ENCODE data around the gene ZNF343. TPM values are rescaled to one million over a fixed set of nuclear protein-coding genes. Genes with fewer than 3 reads are reported as not detected.

ZNF343 gene
- total RNA-seq, 1 donor from 2014 or later = 12.5 TPM

- Histone ChIP-seq H3K4me1 (ENCODE audit: control insufficient read depth in 3 of 3, insufficient read depth in 3 of 3, low read length in 3 of 3) (peaks cover 2 to 14% (median 3%) of the 10 kb centered on the region in 3 donors), H3K9ac (ENCODE audit: low read depth in 1 of 3, low read length in 3 of 3) (no peak overlapping the region), H3K4me3 (ENCODE audit: low read length in 3 of 3) (no peak overlapping the region), H3K9me3 (ENCODE audit: control insufficient read depth in 3 of 3, low read length in 3 of 3) (no peaks in the 10 kb centered on the region), H3K27me3 (ENCODE audit: control insufficient read depth in 3 of 3, insufficient read depth in 3 of 3, low read length in 3 of 3) (no peaks in the 10 kb centered on the region), H3K36me3 (ENCODE audit: control insufficient read depth in 3 of 3, insufficient read depth in 3 of 3, low read length in 3 of 3) (peaks cover 58 to 82% (median 75%) of the 10 kb centered on the region in 3 donors), H3K27ac (ENCODE audit: low read depth, low read length) (no peak overlapping the region)
Observed at GRCh38 chr20:2463616-2464365, 44.9 kb downstream of the ZNF343 start.

DNA sequence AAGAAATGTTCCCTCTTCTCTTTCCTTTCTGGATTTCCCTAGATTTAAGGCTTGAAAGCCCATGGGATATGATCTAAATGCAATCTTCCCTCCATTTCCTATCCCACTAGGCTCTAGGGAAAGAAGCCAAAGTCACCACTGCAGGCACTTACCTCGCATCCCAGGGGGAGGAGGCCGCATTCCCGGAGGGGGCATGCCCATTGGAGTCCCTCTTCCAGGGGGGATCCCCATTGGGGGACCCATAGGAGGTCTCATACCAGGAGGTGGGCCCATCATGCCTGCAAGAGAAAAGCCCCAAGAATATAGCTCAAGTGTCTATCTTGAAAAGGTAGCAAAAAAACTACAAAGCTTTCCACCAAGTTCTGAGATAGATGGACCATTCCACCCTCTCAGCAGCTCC lies 46.2 kb downstream of the ZNF343 start:
- Histone ChIP-seq H3K9me3 (ENCODE audit: control insufficient read depth in 3 of 3, low read length in 3 of 3) (no peaks in the 10 kb centered on the region), H3K4me3 (ENCODE audit: low read length in 3 of 3) (no peak overlapping the region), H3K27me3 (ENCODE audit: control insufficient read depth in 3 of 3, insufficient read depth in 3 of 3, low read length in 3 of 3) (no peaks in the 10 kb centered on the region), H3K36me3 (ENCODE audit: control insufficient read depth in 3 of 3, insufficient read depth in 3 of 3, low read length in 3 of 3) (peaks cover 57 to 77% (median 74%) of the 10 kb centered on the region in 3 donors), H3K4me1 (ENCODE audit: control insufficient read depth in 3 of 3, insufficient read depth in 3 of 3, low read length in 3 of 3) (peaks cover 0 to 2% (median 0%) of the 10 kb centered on the region in 3 donors), H3K27ac (ENCODE audit: low read depth, low read length) (no peak overlapping the region), H3K9ac (ENCODE audit: low read depth in 1 of 3, low read length in 3 of 3) (no peak overlapping the region)

DNA sequence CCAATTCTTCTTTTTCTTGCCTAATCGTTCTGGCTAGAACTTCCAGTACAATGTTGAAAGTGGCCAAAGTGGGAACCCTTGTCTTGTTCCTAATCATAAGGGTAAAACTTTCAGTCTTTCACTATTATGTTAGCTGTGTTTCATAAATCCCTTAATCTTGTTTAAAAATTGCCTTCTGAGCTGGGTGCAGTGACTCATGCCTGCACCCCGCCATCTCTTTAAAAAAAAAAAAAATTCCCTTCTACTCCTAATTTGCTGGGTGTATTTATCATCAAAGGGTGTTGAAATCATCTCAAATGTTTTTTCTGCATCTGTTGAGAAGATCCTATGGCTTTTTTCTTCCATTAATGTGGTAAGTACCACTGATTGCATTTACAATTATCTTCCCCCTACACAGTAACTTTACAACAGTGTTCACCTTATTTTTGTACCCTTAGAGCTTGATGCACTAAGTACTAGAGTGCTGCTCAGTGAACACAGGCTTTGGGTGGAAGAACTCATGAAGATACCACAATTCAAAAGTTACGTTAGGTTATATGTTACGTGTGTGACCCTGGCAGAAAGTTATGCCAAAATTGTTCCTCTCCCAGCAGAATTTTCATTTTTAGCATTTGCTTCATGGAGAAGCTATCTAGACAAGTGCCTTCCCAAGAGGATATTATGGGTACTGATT lies 47.8 kb downstream of the ZNF343 start:
- peaks cover 51 to 65% (median 61%) of the 10 kb centered on the region in 3 donors for H3K36me3 ChIP-seq (ENCODE audit: control insufficient read depth in 3 of 3, insufficient read depth in 3 of 3, low read length in 3 of 3)
- H3K9ac ChIP-seq (ENCODE audit: low read depth in 1 of 3, low read length in 3 of 3) = no peak overlapping the region
- no peak overlapping the region for H3K27ac ChIP-seq (ENCODE audit: low read depth, low read length)
- H3K9me3 ChIP-seq (ENCODE audit: control insufficient read depth in 3 of 3, low read length in 3 of 3) = no peaks in the 10 kb centered on the region
- H3K4me3 ChIP-seq (ENCODE audit: low read length in 3 of 3) = no peak overlapping the region
- no peaks in the 10 kb centered on the region for H3K27me3 ChIP-seq (ENCODE audit: control insufficient read depth in 3 of 3, insufficient read depth in 3 of 3, low read length in 3 of 3)
- no peaks in the 10 kb centered on the region for H3K4me1 ChIP-seq (ENCODE audit: control insufficient read depth in 3 of 3, insufficient read depth in 3 of 3, low read length in 3 of 3)

- H3K36me3 ChIP-seq (ENCODE audit: control insufficient read depth in 3 of 3, insufficient read depth in 3 of 3, low read length in 3 of 3) = peaks cover 44 to 59% (median 54%) of the 10 kb centered on the region in 3 donors
- H3K9me3 ChIP-seq (ENCODE audit: control insufficient read depth in 3 of 3, low read length in 3 of 3) = no peaks in the 10 kb centered on the region
Observed at GRCh38 chr20:2459981-2460751, 48.5 kb downstream of the ZNF343 start.

GRCh38 chr20:2458919-2459499 lies 49.7 kb downstream of the ZNF343 start:
- Histone ChIP-seq H3K4me1 (ENCODE audit: control insufficient read depth in 3 of 3, insufficient read depth in 3 of 3, low read length in 3 of 3) (no peaks in the 10 kb centered on the region), H3K9ac (ENCODE audit: low read depth in 1 of 3, low read length in 3 of 3) (no peak overlapping the region), H3K4me3 (ENCODE audit: low read length in 3 of 3) (no peak overlapping the region), H3K9me3 (ENCODE audit: control insufficient read depth in 3 of 3, low read length in 3 of 3) (no peaks in the 10 kb centered on the region), H3K27me3 (ENCODE audit: control insufficient read depth in 3 of 3, insufficient read depth in 3 of 3, low read length in 3 of 3) (no peaks in the 10 kb centered on the region), H3K36me3 (ENCODE audit: control insufficient read depth in 3 of 3, insufficient read depth in 3 of 3, low read length in 3 of 3) (peaks cover 36 to 48% (median 43%) of the 10 kb centered on the region in 3 donors), H3K27ac (ENCODE audit: low read depth, low read length) (no peak overlapping the region)

More at GRCh38 chr20:2459981-2460751, 48.5 kb downstream of the ZNF343 start:
- H3K27me3 ChIP-seq (ENCODE audit: control insufficient read depth in 3 of 3, insufficient read depth in 3 of 3, low read length in 3 of 3) = no peaks in the 10 kb centered on the region
- H3K4me1 ChIP-seq (ENCODE audit: control insufficient read depth in 3 of 3, insufficient read depth in 3 of 3, low read length in 3 of 3) = no peaks in the 10 kb centered on the region
- no peak overlapping the region for H3K27ac ChIP-seq (ENCODE audit: low read depth, low read length)
- no peak overlapping the region for H3K9ac ChIP-seq (ENCODE audit: low read depth in 1 of 3, low read length in 3 of 3)
- H3K4me3 ChIP-seq (ENCODE audit: low read length in 3 of 3) = no peak overlapping the region

DNA sequence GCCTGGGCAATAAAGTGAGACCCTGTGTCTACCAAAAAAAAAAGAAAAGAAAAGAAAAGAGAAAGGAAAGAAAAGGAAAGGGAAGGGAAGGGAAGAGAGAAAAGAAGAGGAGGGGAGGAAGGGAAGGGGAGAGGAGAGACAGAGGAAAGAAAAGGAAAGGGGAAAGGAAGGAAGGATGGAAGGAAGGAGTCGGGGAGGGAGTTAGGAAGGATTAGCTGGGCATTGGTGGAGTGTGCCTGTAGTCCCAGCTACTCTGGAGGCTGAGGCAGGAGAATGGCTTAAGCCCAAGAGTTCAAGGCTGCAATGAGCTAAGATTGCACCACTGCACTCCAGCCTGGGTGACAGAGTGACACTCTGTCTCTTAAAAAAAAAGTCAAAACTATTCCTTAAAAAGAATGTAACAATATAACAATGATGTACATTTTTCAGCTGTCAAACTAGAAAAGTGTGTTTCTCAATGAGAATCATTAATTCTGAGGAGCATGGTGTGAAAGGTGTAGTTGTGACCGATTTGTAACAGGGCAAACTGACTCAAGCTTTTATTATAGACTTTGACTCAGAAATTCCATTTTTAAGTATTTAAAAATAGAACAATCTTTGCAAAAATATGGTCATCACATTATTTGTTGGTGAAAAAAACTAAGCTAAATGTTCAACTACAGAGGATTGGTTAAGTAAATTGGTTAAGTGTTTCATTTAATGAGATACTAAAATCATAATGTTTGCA lies 52.8 kb downstream of the ZNF343 start:
- Histone ChIP-seq H3K9ac (ENCODE audit: low read depth in 1 of 3, low read length in 3 of 3) (no peak overlapping the region), H3K36me3 (ENCODE audit: control insufficient read depth in 3 of 3, insufficient read depth in 3 of 3, low read length in 3 of 3) (peaks cover 7 to 18% (median 12%) of the 10 kb centered on the region in 3 donors), H3K27ac (ENCODE audit: low read depth, low read length) (no peak overlapping the region), H3K9me3 (ENCODE audit: control insufficient read depth in 3 of 3, low read length in 3 of 3) (no peaks in the 10 kb centered on the region), H3K4me1 (ENCODE audit: control insufficient read depth in 3 of 3, insufficient read depth in 3 of 3, low read length in 3 of 3) (no peaks in the 10 kb centered on the region), H3K4me3 (ENCODE audit: low read length in 3 of 3) (no peak overlapping the region), H3K27me3 (ENCODE audit: control insufficient read depth in 3 of 3, insufficient read depth in 3 of 3, low read length in 3 of 3) (no peaks in the 10 kb centered on the region)

DNA sequence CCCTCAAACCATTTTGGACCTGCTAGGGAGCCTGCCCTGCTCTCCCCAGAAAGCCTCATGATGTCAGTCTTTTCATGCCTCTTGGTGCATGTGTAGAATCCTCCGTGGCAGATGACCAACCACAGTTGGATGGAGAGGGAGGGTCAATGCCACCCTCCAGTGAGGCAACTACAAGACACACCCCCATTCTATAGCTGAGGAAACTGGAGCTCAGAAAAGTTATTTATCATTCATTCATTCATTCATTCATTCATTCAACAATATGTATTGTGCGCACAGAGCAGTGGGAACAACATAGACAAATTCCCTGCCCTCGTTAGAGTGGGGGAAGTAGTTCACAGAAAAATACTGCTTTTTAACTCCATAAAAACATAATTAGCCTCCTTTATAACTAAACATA lies 54.9 kb downstream of the ZNF343 start:
- Histone ChIP-seq H3K27ac (ENCODE audit: low read depth, low read length) (no peak overlapping the region), H3K27me3 (ENCODE audit: control insufficient read depth in 3 of 3, insufficient read depth in 3 of 3, low read length in 3 of 3) (no peaks in the 10 kb centered on the region), H3K9me3 (ENCODE audit: control insufficient read depth in 3 of 3, low read length in 3 of 3) (no peaks in the 10 kb centered on the region), H3K9ac (ENCODE audit: low read depth in 1 of 3, low read length in 3 of 3) (no peak overlapping the region), H3K4me3 (ENCODE audit: low read length in 3 of 3) (no peak overlapping the region), H3K36me3 (ENCODE audit: control insufficient read depth in 3 of 3, insufficient read depth in 3 of 3, low read length in 3 of 3) (peaks cover 0 to 2% (median 0%) of the 10 kb centered on the region in 3 donors), H3K4me1 (ENCODE audit: control insufficient read depth in 3 of 3, insufficient read depth in 3 of 3, low read length in 3 of 3) (no peaks in the 10 kb centered on the region)

DNA sequence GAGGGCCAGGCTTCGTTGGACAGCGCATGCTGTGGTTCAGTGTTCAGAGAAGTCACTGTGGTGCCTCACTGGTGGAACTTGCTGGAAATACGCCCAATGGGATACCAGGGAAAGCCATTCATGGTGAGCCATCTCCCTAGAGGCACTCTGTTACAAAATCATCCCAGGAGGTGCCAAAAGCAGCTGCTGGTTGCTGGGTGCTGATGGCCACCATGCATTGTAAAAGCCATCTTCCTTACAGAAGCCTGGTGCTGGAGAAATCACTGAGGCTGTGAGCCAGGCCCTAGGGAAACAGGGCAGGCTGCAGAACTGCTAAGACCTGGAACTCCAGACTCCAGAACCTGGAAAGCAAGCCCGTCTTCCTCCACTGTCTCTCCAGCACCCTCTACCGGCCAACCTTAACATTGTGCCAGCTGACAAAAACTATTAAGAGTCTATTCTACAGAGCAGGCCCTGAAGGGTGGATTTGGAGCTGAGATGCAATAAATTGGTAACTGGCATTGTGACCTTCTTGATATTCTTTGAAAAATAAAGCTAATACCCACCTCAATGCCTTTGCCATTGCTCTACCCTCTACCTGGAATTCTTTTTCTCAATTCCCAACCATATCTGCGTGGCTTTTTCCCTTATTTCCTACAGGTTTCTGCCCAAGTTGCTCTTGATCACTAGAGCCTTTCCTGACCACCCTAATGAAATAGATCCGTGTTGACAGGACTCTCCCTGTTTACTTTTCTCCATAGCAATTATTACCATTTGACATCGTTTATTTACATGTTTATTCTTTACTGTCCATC lies 56.6 kb downstream of the ZNF343 start:
- Histone ChIP-seq H3K4me3 (ENCODE audit: low read length in 3 of 3) (no peak overlapping the region), H3K9ac (ENCODE audit: low read depth in 1 of 3, low read length in 3 of 3) (no peak overlapping the region), H3K4me1 (ENCODE audit: control insufficient read depth in 3 of 3, insufficient read depth in 3 of 3, low read length in 3 of 3) (no peaks in the 10 kb centered on the region), H3K36me3 (ENCODE audit: control insufficient read depth in 3 of 3, insufficient read depth in 3 of 3, low read length in 3 of 3) (no peaks in the 10 kb centered on the region), H3K27ac (ENCODE audit: low read depth, low read length) (no peak overlapping the region), H3K9me3 (ENCODE audit: control insufficient read depth in 3 of 3, low read length in 3 of 3) (no peaks in the 10 kb centered on the region), H3K27me3 (ENCODE audit: control insufficient read depth in 3 of 3, insufficient read depth in 3 of 3, low read length in 3 of 3) (no peaks in the 10 kb centered on the region)

DNA sequence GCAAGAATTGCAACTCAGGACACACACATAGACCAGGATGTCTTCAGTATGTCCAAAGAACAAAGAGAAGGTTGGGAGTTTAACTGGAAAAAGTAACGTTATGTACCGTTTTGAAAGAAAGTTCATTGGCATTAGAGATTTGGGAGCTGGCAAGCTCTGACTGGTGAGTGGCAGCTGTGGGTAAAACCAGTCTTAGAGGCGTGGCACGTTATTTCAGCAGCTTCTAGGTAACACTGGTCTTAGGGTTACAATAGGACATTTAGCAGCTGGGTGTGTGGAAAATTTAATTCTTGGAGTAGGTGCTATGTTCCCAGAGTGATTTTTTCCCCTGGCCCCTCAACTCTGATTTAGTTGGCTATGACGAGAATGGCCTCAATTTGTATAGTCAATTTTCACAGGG lies 57.3 kb downstream of the ZNF343 start:
- Histone ChIP-seq H3K27ac (ENCODE audit: low read depth, low read length) (no peak overlapping the region), H3K9ac (ENCODE audit: low read depth in 1 of 3, low read length in 3 of 3) (no peak overlapping the region), H3K9me3 (ENCODE audit: control insufficient read depth in 3 of 3, low read length in 3 of 3) (no peaks in the 10 kb centered on the region), H3K36me3 (ENCODE audit: control insufficient read depth in 3 of 3, insufficient read depth in 3 of 3, low read length in 3 of 3) (no peaks in the 10 kb centered on the region), H3K4me3 (ENCODE audit: low read length in 3 of 3) (no peak overlapping the region), H3K27me3 (ENCODE audit: control insufficient read depth in 3 of 3, insufficient read depth in 3 of 3, low read length in 3 of 3) (no peaks in the 10 kb centered on the region), H3K4me1 (ENCODE audit: control insufficient read depth in 3 of 3, insufficient read depth in 3 of 3, low read length in 3 of 3) (no peaks in the 10 kb centered on the region)

Data from skeletal muscle tissue (tissue), 4 donors.